HG03571 (cell line): ENCODE results near the gene ZMYND12.
"Not testable (repeated sequence)": the region's sequence is repeated elsewhere in the genome, so short reads cannot be mapped to it uniquely, and the experiment has no call there.

Experiments used
- ATAC-seq: cut with Tn5 transposase; IDR thresholded peaks from one replicate; pipeline ENCODE4 v1.9.1; 2021; ENCODE audit not compliant: unreplicated experiment

The ZMYND12 gene, protein sequence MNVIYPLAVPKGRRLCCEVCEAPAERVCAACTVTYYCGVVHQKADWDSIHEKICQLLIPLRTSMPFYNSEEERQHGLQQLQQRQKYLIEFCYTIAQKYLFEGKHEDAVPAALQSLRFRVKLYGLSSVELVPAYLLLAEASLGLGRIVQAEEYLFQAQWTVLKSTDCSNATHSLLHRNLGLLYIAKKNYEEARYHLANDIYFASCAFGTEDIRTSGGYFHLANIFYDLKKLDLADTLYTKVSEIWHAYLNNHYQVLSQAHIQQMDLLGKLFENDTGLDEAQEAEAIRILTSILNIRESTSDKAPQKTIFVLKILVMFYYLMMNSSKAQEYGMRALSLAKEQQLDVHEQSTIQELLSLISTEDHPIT

DNA sequence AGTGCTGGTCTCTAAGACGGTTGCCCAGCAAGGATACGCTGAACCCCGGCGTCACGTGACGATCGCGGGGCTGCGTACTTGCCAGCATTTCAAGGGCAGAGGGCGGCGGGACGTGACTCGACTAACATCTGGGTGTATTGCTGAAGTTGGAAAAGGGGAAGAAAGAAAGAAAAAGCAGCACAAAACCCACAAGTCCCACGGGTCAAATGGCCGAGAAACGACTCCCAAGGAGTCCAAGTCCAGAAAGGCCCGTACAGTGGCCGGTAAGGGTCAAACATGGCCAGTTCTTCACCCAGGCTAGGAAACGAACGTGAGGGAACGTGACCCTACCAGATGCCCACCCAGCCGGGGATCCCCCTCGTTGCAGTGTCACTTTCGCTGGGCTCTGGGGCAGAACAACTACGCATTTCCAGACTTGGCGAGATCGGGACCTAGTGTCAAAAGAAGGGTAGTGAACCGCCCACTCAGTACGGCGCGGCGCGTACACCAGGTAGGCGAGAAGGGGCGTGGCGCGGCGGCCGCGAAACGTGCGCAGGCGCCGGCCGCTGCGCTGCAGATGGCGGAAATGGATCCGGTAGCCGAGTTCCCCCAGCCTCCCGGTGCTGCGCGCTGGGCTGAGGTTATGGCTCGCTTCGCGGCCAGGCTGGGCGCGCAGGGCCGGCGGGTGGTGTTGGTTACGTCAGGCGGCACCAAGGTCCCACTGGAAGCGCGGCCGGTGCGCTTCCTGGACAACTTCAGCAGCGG is at the start of gene ZMYND12, which contains the start of gene PPCS:
ZMYND12 (minus strand) TSS at position 13 of the 744 bp plus-strand sequence. CDS start 25 bp downstream, outside the sequence.
PPCS (plus strand) TSS at position 534 of the 744 bp plus-strand sequence; CDS start at position 557, 23 bp downstream.
- ATAC-seq = peak; percentile 73

DNA sequence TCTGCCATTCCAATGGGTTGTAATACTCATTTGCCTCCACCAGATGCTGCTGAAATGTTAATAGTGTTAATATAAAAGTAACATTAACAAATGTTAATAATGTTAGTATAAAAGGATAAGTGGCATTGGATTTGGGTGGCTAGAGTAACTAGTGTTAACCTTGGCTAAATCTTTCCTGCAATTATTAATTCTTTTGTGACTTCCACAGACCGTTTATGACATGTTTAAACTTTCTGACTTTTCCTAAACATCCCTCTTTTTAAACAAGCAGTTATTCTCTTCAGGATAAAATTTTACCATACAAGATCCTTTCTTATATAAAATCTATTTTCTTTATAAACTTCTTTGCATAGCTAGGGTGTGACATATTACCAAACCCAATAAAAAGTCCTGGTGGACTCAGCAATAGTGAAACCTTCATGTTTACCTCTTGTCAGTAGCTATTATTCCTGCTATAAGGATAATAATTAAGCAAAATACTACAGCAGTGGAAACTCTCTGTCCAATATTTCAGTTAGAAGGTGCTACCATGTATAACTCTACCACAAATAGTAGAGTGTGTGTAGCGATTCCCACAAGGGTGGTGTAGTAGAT is 48.8 kb upstream of the ZMYND12 start:
- no peak for ATAC-seq

DNA sequence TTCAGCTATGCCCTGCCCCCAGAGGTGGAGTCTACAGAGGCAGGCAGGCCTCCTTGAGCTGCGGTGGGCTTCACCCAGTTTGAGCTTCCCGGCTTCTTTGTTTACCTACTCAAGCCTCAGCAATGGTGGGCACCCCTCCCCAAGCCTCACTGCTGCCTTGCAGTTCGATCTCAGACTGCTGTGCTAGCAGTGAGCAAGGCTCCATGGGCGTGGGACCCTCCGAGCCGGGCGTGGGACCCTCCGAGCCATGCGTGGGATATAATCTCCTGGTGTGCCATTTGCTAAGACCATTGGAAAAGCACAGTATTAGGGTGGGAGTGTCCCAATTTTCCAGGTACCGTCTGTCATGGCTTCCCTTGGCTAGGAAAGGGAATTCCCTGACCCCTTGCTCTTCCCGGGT is 46.2 kb upstream of the ZMYND12 start:
- not testable (repeated sequence) for ATAC-seq

DNA sequence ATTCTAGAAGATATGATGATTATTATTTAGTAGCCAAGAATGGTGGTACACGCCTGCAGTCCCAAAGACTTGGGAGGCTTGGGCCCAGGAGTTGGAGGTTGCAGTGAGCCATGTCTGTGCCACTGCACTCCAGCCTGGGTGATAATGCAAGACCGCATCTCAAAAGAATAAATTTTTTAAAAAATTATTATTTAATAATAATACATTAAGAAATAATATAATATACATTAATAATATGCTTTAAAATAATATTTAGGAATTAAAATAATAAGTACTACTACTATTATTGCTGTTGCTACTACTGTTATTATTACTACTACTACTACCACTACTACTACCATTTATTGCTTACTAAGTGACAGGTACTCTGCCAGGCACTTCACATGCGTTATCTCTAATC is 34.4 kb upstream of the ZMYND12 start:
- ATAC-seq = no peak

DNA sequence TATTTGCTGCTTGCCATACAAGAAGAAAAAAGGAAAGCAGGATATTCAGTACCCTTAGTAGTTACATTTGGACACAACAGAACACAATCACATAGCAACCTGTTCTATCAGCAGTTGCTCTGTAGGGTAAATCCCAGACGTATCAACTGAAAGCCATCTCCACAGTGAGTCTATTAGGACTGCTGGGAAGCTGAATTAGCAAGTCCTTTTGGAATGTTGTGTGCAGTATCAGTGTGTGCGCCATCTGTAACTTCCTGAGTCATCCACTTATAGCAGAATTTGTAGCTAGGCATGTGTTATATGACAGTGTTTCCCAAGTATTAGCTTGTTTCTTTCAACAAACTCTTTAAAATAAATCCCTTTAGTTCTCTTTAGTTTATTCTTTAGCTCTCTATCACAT is 28.6 kb upstream of the ZMYND12 start:
- ATAC-seq = no peak

DNA sequence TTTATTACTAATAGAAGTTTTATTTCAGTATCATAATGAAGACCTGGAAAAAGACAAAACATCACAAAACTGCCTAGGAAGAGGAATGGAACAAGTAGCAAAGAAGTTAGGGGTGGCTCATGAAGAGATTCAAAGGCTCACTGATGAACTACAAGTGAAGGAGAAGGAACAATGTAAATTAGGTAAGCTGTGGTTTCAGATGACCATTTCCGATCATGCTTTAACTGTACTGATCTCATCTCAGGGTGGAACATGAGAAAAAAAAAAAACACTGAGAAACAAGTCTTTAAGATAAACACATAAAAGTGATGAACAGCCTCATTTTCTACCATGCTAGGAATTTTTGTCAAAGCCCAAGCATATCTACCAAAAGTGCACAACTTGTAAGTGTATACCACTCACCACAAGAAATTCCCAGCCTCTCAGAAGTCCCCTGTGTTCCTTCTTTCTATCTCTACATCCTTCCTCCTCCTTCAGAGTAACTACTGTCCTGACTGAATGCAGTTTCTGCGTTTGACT is 26.9 kb upstream of the ZMYND12 start:
- no peak for ATAC-seq

DNA sequence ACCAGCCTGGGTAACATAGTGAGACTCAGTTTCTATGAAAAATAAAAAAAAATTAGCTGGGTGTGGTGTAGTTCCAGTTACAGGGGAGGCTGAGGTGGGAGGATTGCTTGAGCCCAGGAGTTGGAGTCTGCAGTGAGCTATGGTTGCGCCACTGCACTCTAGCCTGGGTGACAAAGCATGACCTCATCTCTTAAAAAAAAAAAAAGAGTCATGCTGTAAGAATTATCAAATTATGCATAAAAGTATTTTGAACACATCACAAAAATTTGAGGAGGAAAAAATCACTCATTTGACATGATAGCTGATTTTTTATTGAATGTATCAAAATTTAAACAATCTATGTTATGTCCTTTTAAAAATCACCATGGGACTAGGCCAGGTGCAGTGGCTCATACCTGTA is 25.1 kb upstream of the ZMYND12 start:
- ATAC-seq = no peak

DNA sequence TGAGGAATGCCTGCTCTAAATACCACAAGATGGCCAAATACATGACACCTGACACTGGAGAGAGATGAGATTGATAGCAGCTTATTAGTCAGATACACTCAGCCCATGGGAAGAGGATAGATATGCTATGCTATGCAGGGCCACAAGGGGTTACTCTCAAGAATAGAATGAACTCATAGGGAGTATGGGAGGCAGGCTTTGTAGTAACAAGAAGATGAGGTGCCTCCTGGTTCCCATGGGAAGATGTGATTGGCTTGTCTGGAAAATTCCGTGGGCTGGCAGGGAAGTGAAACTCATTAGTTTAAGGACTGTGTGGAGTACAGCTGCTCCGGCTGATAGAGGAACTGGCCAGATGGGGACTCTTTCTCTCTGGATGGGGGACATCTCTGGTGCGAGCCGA is 23.8 kb upstream of the ZMYND12 start:
- no peak for ATAC-seq

DNA sequence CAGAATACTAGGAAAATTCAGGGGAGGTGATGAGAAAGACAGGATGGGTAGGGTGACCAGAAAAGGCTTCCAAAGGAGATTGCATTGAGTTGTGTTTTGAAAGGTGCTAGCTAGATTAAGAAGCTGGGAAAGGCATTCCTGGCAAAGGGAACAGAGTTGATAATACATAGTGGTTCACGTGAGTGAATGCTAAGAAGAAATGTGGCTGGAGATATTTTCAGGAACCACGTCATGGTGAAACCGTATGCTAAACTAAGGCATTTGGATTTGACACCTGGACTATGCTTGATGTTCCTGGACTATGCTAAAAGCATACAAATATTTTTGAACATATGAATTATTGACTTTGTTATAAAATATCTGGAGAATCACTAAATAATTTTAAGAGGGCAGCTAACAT is 22.0 kb upstream of the ZMYND12 start:
- ATAC-seq = no peak

DNA sequence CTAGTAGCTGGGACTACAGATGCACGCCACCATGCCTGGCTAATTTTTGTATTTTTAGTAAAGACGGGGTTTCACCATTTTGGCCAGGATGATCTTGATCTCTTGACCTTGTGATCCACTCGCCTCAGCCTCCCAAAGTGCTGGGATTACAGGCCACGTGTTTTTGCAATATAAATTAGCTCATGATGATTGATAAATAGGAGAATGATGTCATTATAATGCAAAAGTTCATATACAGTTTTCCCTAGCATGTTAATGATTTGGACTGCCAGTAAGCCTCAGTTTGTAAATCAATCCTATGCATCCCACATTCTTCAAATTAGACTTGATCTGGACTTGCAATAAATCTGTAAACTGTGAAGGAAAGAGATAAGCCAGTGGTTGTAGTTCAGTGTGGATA is 21.5 kb upstream of the ZMYND12 start:
- not testable (repeated sequence) for ATAC-seq

DNA sequence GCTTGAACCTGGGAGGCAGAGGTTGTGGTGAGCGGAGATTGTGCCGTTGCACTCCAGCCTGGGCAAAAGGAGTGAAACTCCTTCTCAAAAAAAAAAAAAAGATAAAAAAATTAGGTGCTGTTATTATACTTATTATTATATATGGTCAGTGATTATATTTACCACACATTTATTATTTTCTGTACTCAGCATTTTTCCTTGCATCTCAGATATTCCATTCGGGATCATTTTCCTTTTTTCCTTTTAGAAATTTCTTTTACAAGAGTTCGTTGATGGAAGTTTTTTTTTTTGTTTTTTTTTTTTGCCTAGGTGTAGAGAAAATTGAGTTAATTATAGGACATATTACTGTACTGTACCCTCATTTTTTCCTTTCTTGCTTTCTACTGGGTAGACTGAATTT is 20.8 kb upstream of the ZMYND12 start:
- no peak for ATAC-seq

DNA sequence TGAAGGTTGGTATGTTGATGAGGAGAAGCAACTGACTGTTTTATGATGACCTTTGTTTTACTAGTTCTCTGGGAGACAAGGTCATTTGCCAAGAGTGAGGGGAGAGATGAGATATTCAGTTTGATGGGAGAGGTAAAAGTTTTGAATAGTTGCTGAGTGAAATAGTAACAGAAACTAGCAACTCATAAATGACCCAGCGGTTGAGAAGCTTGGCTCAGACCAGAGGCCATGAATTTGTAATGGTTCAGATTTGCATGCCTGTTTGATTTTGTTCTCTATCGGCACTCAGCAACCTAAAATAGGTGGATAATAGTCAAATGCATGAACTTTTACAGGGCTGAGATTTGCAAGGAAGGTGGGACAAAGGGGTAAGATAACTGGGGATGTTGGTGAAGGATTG is 13.9 kb upstream of the ZMYND12 start:
- no peak for ATAC-seq

DNA sequence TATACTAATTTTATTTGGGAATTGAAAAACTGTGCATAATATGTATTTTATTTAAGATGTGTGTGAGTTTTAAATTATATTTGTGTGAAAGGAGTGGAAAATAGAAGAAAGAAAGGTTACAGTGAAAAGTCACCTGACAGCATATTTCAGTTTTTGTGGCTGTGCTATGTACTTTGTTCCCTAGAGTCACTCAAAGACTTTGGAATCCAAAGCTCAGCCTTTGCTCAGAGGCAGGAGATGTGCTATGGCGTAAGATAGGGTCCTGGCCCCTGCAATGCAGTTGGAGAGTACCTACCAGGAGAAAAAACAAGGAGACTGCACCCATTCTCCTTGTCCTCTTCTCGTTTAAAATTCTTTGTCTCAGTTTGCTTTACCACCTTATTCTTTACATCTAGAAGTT is 10.2 kb upstream of the ZMYND12 start:
- ATAC-seq = no peak

DNA sequence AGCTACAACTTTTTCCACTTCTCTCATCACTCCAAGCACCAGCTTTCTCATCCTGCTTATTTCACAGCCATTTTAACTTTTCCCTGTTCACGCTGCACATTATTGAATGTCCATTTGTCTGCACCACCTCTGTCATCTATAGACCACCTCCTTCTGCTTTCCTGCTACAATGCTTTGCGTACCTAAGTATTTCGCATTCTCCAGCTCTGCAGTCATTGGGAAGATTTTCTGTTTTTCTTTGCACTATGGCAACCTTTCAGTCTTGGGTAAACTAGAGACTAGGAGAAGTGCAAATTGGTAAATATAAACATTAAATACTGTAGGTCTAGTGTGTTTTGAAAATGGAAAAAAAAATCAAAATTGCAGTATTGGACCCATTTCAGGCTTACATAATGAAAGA is 8.1 kb upstream of the ZMYND12 start:
- no peak for ATAC-seq

DNA sequence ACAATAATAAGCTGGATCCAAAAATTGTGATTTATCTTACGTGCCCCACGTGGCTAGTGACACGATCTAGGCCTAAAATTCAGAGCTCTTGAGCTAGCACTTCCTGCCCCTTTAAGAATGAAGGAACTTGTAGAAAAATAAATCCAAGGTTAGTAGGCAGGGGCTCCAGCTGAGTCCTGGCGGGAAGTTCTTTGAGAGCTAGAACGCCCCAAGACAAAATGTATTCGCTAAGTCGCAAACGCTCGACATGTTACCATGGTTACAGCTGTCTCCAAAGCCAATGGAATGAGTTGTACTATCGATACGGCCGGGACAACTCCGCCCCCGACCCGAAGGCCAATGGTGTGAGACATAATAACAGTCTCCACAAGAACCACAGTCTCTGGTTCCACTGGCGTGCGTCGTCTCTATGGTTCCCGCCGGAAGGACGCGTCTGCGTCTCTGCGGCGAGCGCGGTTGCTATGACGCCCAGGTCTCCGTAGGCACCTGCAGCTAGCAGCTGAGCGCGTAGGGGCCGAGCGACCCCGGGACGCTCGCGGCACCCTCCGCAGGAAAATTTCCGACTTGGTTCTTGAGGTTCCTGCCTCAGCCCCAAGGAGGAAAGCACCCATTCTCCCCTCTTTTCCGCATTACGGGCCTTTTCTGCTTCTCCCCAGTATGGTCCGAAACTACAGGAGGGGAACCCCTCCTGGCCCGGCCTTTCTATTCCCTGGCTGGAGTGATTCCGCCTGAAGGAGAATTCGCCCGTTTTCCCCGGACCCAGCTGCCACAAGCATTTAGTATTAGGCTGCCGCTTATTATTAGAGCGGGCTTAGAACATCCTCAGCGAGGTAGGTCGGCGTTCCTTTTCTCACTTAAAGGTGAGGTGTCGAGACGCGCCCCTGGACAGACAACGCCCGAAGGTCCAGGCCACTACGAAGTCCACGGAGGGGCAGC is 7.3 kb upstream of the ZMYND12 start, which contains the start of gene CCDC30:
CCDC30 (plus strand) TSS at position 459 of the 936 bp plus-strand sequence. CDS start 17,266 bp downstream, outside the sequence.
- peak; percentile 98 for ATAC-seq

DNA sequence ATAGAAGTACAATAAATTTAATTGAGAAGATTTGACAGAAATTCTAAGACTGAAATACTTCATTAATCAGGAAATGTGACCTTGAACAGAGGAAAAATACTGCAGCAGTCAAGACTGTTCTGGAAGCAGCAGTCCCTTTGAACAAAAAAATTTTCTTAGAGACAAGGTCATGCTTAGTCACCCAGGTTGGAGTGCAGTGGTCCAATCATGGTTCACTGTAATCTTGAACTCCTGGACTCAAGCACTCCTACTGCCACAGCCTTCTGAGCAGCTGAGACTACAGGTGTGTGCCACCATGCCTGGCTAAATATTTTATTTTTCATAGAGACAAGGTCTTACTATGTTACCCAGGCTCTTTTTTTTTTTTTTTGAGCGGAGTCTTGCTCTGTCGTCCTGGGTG is 5.4 kb upstream of the ZMYND12 start:
- no peak for ATAC-seq

DNA sequence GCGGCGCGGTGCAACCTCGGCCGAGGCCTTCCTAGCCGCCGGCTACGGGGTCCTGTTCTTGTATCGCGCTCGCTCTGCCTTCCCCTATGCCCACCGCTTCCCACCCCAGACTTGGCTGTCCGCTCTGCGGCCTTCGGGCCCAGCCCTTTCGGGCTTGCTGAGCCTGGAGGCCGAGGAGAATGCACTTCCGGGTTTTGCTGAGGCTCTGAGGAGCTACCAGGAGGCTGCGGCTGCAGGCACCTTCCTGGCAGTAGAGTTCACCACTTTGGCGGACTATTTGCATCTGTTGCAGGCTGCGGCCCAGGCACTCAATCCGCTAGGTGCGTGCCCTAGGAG is 900 bp upstream of the ZMYND12 start:
- ATAC-seq = peak; percentile 55

DNA sequence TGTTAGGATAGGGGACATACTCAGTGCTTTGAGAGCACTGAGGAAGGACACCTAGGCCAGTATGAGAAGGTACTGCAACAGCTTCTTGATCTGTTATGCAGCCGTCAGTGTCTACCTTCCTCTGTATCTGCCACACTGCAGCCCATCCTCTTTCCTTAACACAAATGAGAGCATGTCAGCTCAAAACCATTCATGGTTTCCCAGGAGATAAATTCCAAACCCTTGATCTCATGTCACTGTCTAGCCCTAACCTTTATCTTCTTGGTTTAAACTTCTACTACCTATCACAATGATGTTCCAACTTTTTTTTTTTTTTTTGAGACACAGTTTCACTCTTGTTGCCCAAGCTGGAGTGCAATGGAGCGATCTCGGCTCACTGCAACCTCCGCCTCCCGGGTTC is 1.4 kb downstream of the ZMYND12 start:
- ATAC-seq = no peak

DNA sequence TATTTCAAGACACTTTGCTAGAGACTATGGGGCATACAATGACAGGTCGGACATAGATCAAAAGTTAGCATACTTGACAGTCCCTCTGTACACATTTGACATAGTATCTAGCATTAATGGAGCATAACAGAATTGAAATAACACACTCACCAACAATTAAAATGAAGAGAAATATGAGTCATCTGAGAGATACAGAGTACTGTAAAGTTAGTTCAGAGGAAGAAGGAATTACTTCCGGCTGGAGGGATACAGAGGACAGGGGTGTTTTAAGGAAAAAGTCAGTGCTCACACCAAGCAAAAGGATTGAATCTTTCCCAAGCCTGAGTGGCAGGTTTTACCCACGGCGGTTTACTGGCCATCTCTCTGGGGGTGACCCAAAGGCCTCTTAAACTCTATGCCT is 2.4 kb downstream of the ZMYND12 start:
- no peak for ATAC-seq

DNA sequence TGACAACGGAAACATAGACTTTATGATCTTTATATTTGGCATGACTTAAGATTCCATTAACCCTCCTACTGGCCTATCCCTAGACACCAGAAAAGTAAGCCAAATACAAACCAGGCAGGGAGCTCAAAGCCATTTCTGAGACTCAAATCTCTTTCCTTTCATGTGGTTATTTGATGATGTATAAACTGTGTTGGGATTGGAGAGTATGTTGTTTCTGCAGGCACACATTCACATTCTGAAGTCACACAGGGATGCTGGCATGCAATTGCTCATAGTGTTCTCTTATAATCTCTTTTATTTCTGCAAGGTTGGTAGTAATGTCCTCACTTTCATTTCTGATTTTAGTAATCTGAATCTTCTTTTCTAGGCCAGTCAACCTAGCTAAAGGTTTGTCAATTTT is 5.8 kb downstream of the ZMYND12 start:
- ATAC-seq = no peak

DNA sequence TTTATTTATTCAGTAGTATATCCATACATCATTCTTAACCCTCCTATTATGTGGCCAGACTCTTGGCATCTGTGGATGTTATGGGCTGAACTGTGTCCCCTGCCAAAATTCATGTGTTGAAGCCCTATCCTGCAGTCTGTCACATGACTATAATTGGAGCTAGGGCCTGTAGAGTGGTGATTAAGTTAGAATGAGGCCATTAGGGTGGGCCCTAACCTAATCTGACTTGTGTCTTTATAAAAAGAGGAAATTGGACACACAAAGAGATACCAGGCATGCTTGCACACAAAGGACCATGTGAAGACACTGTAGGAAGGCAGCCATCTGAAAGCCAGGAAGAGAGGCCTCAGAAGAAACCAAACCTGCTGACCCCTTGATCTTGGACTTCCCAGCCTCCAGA is 6.6 kb downstream of the ZMYND12 start:
- ATAC-seq = no peak
